ENCODE data around the gene TTC28.

TTC28 gene

DNA sequence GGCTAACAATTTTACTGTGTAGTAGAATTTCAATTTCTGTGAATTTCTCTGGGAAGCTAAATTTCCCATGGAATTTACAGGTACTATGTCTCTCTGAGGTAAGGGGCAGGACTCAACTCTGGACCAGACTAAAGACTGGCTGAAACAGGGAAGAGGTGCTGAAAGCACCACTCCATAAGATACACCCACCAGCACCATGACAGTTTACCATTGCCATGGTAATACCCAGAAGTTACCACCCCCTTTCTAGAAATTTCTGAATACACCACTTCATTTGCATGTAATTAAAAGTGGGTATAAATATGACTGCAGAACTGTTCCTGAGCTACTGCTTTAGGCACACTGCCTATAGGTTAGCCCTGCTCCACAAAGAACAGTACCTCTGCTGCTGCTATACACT, 274.1 kb downstream of the TTC28 start:
- Histone ChIP-seq H4K20me1 (ENCODE audit: low read depth, low read length) (no peaks in the 10 kb centered on the region), H3K9ac (ENCODE audit: low read length) (no peak overlapping the region), H3K27me3 (ENCODE audit: low read length) (no peaks in the 10 kb centered on the region), H3K4me3 (ENCODE audit: insufficient read depth, low read length, poor library complexity, severe bottlenecking) (no peak overlapping the region), H2AFZ (ENCODE audit: low read depth, low read length, severe bottlenecking) (no peak overlapping the region), H3K4me2 (ENCODE audit: low read depth, low read length, poor library complexity, severe bottlenecking) (no peak overlapping the region), H3K9me2 (replicated peaks; ENCODE audit: insufficient read depth, low read length) (no peaks in the 10 kb centered on the region), H3K79me2 (ENCODE audit: insufficient read depth, low read length) (no peaks in the 10 kb centered on the region), H3K9me3 (ENCODE audit: insufficient read depth, low read length) (no peaks in the 10 kb centered on the region), H3K27ac (ENCODE audit: low read depth, low read length) (no peak overlapping the region), H3F3A (ENCODE audit: insufficient read depth) (no peaks in the 10 kb centered on the region), H3K36me3 (ENCODE audit: low read length) (no peaks in the 10 kb centered on the region)
- TF ChIP-seq, protein P1, sequence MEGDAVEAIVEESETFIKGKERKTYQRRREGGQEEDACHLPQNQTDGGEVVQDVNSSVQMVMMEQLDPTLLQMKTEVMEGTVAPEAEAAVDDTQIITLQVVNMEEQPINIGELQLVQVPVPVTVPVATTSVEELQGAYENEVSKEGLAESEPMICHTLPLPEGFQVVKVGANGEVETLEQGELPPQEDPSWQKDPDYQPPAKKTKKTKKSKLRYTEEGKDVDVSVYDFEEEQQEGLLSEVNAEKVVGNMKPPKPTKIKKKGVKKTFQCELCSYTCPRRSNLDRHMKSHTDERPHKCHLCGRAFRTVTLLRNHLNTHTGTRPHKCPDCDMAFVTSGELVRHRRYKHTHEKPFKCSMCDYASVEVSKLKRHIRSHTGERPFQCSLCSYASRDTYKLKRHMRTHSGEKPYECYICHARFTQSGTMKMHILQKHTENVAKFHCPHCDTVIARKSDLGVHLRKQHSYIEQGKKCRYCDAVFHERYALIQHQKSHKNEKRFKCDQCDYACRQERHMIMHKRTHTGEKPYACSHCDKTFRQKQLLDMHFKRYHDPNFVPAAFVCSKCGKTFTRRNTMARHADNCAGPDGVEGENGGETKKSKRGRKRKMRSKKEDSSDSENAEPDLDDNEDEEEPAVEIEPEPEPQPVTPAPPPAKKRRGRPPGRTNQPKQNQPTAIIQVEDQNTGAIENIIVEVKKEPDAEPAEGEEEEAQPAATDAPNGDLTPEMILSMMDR (IDR thresholded peaks at IDR 0.05; ENCODE audit: insufficient read depth, low read length, poor library complexity, severe bottlenecking): no peak
- no peak for TF ChIP-seq EZH2phosphoT487 (conservative IDR thresholded peaks at IDR 0.05; ENCODE audit: low read length)

DNA sequence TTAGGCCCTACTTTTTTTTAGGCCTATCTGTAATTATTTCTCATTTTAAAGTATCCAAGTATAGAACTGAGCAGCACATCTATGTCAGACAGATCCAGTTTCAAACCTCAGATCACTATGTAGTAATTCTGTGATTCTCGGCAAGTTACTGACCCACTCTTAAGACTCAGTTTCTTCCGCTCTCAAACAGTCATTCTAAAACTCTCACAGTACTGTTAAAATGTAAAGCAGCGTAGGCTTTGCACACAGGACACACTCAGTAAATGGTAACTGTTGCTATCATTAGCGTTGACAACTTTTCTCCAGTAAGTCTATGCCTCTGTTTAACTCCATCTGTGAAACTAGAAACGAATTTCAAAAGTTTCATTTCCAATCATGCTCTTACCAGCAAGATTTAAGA, 277.1 kb downstream of the TTC28 start:
- Histone ChIP-seq H3K36me3 (ENCODE audit: low read length) (no peaks in the 10 kb centered on the region), H3K4me2 (ENCODE audit: low read depth, low read length, poor library complexity, severe bottlenecking) (no peak overlapping the region), H3K9me3 (ENCODE audit: insufficient read depth, low read length) (no peaks in the 10 kb centered on the region), H4K20me1 (ENCODE audit: low read depth, low read length) (no peaks in the 10 kb centered on the region), H2AFZ (ENCODE audit: low read depth, low read length, severe bottlenecking) (no peak overlapping the region), H3K27ac (ENCODE audit: low read depth, low read length) (no peak overlapping the region), H3F3A (ENCODE audit: insufficient read depth) (no peaks in the 10 kb centered on the region), H3K9me2 (replicated peaks; ENCODE audit: insufficient read depth, low read length) (no peaks in the 10 kb centered on the region), H3K9ac (ENCODE audit: low read length) (no peak overlapping the region), H3K79me2 (ENCODE audit: insufficient read depth, low read length) (no peaks in the 10 kb centered on the region), H3K4me3 (ENCODE audit: insufficient read depth, low read length, poor library complexity, severe bottlenecking) (no peak overlapping the region), H3K27me3 (ENCODE audit: low read length) (no peaks in the 10 kb centered on the region)
- TF ChIP-seq EZH2phosphoT487 (conservative IDR thresholded peaks at IDR 0.05; ENCODE audit: low read length): no peak
- TF ChIP-seq, protein P1 (IDR thresholded peaks at IDR 0.05; ENCODE audit: insufficient read depth, low read length, poor library complexity, severe bottlenecking): no peak

DNA sequence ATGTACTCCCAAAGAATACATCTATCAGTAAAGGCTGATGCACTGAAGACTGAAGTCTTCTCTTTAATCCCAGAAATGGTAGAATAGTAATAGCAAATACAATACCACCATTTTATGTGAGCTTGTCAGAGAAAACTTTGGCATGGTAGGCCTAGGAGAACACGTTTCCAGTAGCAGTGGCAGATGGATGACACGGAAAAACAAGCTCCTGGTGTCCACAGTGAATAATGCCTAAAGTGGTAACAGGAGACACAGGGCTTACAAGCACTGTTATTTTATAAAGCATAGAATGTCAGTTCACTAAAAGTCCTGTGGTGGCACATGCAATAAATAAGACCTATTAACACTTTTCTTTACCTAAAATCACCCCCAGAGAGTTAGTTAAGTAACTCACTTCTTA, 277.6 kb downstream of the TTC28 start:
- no peak overlapping the region for H3K4me3 ChIP-seq (ENCODE audit: insufficient read depth, low read length, poor library complexity, severe bottlenecking)
- TF ChIP-seq EZH2phosphoT487 (conservative IDR thresholded peaks at IDR 0.05; ENCODE audit: low read length): no peak
- TF ChIP-seq, protein P1 (IDR thresholded peaks at IDR 0.05; ENCODE audit: insufficient read depth, low read length, poor library complexity, severe bottlenecking): no peak
- no peak overlapping the region for H3K9ac ChIP-seq (ENCODE audit: low read length)
- H2AFZ ChIP-seq (ENCODE audit: low read depth, low read length, severe bottlenecking): no peak overlapping the region
- no peaks in the 10 kb centered on the region for H3K27me3 ChIP-seq (ENCODE audit: low read length)
- H3K27ac ChIP-seq (ENCODE audit: low read depth, low read length): no peak overlapping the region
- no peaks in the 10 kb centered on the region for H3K79me2 ChIP-seq (ENCODE audit: insufficient read depth, low read length)
- no peak overlapping the region for H3K4me2 ChIP-seq (ENCODE audit: low read depth, low read length, poor library complexity, severe bottlenecking)
- no peaks in the 10 kb centered on the region for H3K9me3 ChIP-seq (ENCODE audit: insufficient read depth, low read length)
- no peaks in the 10 kb centered on the region for H3K9me2 ChIP-seq (replicated peaks; ENCODE audit: insufficient read depth, low read length)
- H4K20me1 ChIP-seq (ENCODE audit: low read depth, low read length): no peaks in the 10 kb centered on the region
- H3F3A ChIP-seq (ENCODE audit: insufficient read depth): no peaks in the 10 kb centered on the region
- no peaks in the 10 kb centered on the region for H3K36me3 ChIP-seq (ENCODE audit: low read length)

Measured in SU-DHL-6 (cell line).